Left ventricle myocardium inferior (tissue), 1 donor: ENCODE measurements around the gene TOMM5. TPM values are rescaled to one million over a fixed set of nuclear protein-coding genes. Genes with fewer than 3 reads are reported as not detected.

Experiments used
- DNase-seq: peaks from one replicate; pipeline ENCODE4 v3.0.0-alpha.2; 2020
- H3K27ac ChIP-seq: fragments of 200-600 bp; replicated peaks from 2 replicates; pipeline ENCODE4 v1.8.0; 2021
- H3K27me3 ChIP-seq: fragments of 200-600 bp; 2 replicates; pipeline ENCODE4 v1.8.0; 2021; ENCODE audit warnings: low read depth
- H3K36me3 ChIP-seq: fragments of 200-600 bp; 2 replicates; pipeline ENCODE4 v1.8.0; 2021
- H3K4me1 ChIP-seq: fragments of 200-600 bp; 2 replicates; pipeline ENCODE4 v1.8.0; 2021
- H3K4me3 ChIP-seq: fragments of 200-600 bp; 2 replicates; pipeline ENCODE4 v1.8.0; 2021; ENCODE audit warnings: mild to moderate bottlenecking, moderate library complexity
- H3K9me3 ChIP-seq: fragments of 200-600 bp; replicated peaks from 2 replicates; pipeline ENCODE4 v1.8.0; 2021
- CTCF ChIP-seq: fragments of 200-600 bp; IDR thresholded peaks from 2 replicates; pipeline ENCODE4 v1.8.0; 2021; ENCODE audit warnings: antibody characterized with exemption, mild to moderate bottlenecking, borderline replicate concordance
- intact Hi-C: fragments of 100-400 bp; cut with micrococcal nuclease; formaldehyde crosslinking; loops from one replicate; pipeline ENCODE4 v1.11.0; 2022
- total RNA-seq: library from RNA; stranded (reverse); fragmentation: NEBNext Ultra II Directional; extraction: Animal tissue kit (Norgen Biotek cat#: 25700); gene quantifications from one replicate; pipeline ENCODE4 v1.2.1, GENCODE V29; 2021
- donor health status: DM: no; HTN: yes; CAD: no; lungs with severe emphysema.

The TOMM5 gene
- total RNA-seq, 1 donor from 2014 or later: 56.4 TPM

- Histone ChIP-seq H3K36me3 (no peaks in the 10 kb centered on the region), H3K4me3 (no peak overlapping the region), H3K4me1 (no peaks in the 10 kb centered on the region), H3K9me3 (no peaks in the 10 kb centered on the region), H3K27me3 (peaks cover 18% of the 10 kb centered on the region), H3K27ac (no peak overlapping the region)
- TF ChIP-seq CTCF: no peak
- intact Hi-C loops: no loop called here
- DNase-seq: no peak
These were observed 44.4 kb upstream of the TOMM5 start for GRCh38 chr9:37636511-37637448.

DNA sequence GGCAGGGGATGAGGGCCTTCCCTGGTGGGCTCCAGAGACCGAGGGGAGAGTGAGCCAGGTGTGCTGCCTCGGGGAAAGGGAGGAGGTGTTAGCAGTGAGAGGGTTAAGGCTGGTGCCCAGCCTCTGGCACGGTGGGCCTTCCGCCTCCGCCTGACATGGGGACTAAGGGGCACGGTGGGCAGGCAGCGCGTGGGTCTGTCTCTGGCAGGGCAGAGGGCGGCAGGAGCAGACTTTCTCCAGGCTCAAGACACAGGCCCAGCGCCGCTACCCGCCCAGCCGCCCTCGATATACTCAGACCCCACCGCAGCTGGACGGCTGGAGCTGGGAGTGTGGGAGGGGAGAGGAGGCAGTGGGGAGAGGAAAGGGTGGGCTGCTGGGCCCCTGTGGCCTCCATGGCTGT lies 43.4 kb upstream of the TOMM5 start:
- Histone ChIP-seq H3K36me3 (no peaks in the 10 kb centered on the region), H3K4me1 (no peaks in the 10 kb centered on the region), H3K4me3 (no peak overlapping the region), H3K9me3 (no peaks in the 10 kb centered on the region), H3K27me3 (peaks cover 18% of the 10 kb centered on the region), H3K27ac (no peak overlapping the region)
- intact Hi-C loops: no loop called here
- DNase-seq: no peak
- no peak for TF ChIP-seq CTCF

DNA sequence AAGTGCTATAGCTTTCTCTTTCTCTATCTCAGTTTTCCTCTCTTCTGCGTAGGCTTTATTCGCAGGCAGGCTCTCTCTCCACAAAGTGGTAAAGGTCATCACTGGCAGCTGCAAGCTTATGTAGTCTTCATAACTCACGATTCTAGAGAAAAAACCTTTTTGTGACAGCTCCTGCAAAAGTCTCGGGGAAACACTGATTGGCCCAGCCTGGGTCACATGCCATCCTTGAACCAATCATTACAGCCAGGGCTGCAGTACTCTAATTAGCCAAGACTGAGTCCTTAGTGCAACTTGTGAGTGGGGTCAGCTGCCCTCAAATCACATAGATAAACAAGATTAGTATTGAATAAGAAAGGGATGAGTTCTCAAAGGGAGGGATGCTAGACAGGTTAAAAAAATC lies 40.1 kb upstream of the TOMM5 start:
- H3K4me1 ChIP-seq: no peaks in the 10 kb centered on the region
- no peak for DNase-seq
- H3K9me3 ChIP-seq: no peaks in the 10 kb centered on the region
- H3K27ac ChIP-seq: no peak overlapping the region
- no peak for TF ChIP-seq CTCF
- intact Hi-C loops: no loop called here
- no peaks in the 10 kb centered on the region for H3K36me3 ChIP-seq
- no peak overlapping the region for H3K4me3 ChIP-seq
- H3K27me3 ChIP-seq: peaks cover 18% of the 10 kb centered on the region

- intact Hi-C loops: no loop called here
- DNase-seq: no peak
- Histone ChIP-seq H3K27me3 (peaks cover 6% of the 10 kb centered on the region), H3K9me3 (no peaks in the 10 kb centered on the region), H3K36me3 (no peaks in the 10 kb centered on the region), H3K4me1 (no peaks in the 10 kb centered on the region), H3K27ac (no peak overlapping the region), H3K4me3 (no peak overlapping the region)
- TF ChIP-seq CTCF: no peak
These were observed 34.4 kb upstream of the TOMM5 start for GRCh38 chr9:37626708-37627292.

DNA sequence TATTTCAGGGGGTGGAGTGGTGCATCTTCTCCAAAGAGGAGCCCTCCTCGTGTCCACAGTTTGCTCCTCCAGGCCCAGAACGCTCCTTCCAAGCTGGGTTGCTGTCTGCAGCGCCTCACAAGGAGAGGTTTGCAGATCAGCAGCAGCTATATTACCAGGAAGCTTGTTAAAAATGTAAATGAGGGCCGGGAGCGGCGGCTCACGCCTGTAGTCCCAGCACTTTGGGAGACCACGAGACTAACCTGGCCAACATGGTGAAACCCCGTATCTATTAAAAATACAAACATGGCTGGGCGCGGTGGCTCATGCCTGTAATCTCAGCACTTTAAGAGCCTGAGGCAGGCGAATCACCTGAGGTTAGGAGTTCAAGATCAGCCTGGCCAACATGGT lies 33.4 kb upstream of the TOMM5 start:
- no peaks in the 10 kb centered on the region for H3K9me3 ChIP-seq
- H3K27me3 ChIP-seq: peaks cover 6% of the 10 kb centered on the region
- H3K4me3 ChIP-seq: no peak overlapping the region
- H3K27ac ChIP-seq: no peak overlapping the region
- DNase-seq: no peak
- TF ChIP-seq CTCF: no peak
- no peaks in the 10 kb centered on the region for H3K36me3 ChIP-seq
- intact Hi-C loops: no loop called here
- H3K4me1 ChIP-seq: no peaks in the 10 kb centered on the region
